ENCODE measurements around the gene UVRAG. TPM values are rescaled to one million over a fixed set of nuclear protein-coding genes. Genes with fewer than 3 reads are reported as not detected.

UVRAG gene
- total RNA-seq, 3 donors from 2014 or later: 43.3 to 73.0 (median 48.9) TPM

GRCh38 chr11:75781296-75781695 lies 33.7 kb upstream of the UVRAG start:
- DNase-seq (ENCODE audit: low spot score in 2 of 2): no peak
- TF ChIP-seq POLR2A (IDR thresholded peaks at IDR 0.05) (no peak), CTCF (IDR thresholded peaks at IDR 0.05) (no peak), POLR2AphosphoS5 (IDR thresholded peaks at IDR 0.05) (no peak)
- intact Hi-C loops (cut with DNase I; ENCODE audit: low total_unique reads): no loop called here

DNA sequence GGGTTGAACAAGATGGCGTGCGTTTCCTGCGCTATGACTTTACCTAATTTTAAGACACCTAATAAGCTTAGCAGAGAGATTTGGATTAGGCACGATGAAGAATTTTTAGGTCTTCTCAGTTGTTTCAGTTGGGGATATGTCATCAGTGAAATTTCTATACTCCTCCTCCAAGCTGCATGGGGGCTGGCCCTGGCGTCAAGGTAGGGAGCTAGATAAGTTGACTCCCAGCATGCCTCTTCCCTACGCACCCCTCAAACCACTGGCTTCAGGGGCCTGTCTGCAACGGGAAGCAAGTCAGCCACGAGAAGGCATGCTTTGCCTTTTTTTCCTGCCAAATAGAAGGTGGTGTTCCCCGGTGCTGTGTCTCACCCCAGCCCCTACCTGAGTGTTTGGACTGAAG lies 33.2 kb upstream of the UVRAG start:
- H3K4me3 ChIP-seq: no peak overlapping the region
- H3K4me1 ChIP-seq: no peaks in the 10 kb centered on the region
- no peak overlapping the region for H3K27ac ChIP-seq
- no peak for TF ChIP-seq POLR2A (IDR thresholded peaks at IDR 0.05)
- TF ChIP-seq CTCF (IDR thresholded peaks at IDR 0.05): no peak
- no peak for TF ChIP-seq POLR2AphosphoS5 (IDR thresholded peaks at IDR 0.05)
- no peaks in the 10 kb centered on the region for H3K9me3 ChIP-seq
- intact Hi-C loops (cut with DNase I; ENCODE audit: low total_unique reads): no loop called here
- DNase-seq (ENCODE audit: low spot score in 2 of 2): no peak
- no peaks in the 10 kb centered on the region for H3K36me3 ChIP-seq
- H3K27me3 ChIP-seq: no peaks in the 10 kb centered on the region

More at GRCh38 chr11:75781296-75781695, 33.7 kb upstream of the UVRAG start:
- Histone ChIP-seq H3K27me3 (no peaks in the 10 kb centered on the region), H3K4me1 (no peaks in the 10 kb centered on the region), H3K27ac (no peak overlapping the region), H3K4me3 (no peak overlapping the region), H3K9me3 (no peaks in the 10 kb centered on the region), H3K36me3 (no peaks in the 10 kb centered on the region)

DNA sequence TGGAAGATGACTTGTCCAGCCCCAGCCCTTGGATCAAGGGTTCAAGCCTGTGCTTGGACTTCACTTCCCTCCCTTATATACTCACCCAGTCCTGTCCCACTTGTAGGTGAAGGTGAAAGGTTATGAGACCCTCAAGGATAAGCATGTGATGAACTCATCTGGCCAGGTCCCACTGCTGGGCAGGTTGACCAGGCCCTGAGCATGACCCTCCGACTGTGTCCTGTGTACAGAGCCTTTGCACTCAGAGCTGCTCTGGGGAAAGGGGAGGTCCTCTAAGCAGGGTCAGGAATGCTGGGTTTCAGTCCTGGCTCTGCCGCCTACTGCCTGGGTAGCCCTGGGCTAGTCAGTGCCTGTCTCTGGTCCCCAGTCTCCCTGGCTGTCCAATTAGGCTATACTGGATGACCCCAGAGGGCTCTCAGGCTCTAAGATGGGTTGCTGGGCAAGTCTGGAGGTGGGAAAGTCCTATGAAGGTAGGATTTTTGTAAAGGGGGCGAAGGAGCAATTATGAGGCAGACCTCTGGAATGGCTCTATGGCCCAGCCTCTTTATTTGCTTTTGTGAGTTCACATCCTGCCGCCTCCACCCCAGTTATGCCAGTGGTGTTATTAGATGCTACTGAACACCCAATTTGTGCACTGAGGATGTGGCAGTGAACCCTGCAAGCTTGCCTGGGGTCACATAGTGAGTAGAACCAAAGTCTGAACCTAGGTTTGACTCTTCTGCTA lies 32.3 kb upstream of the UVRAG start:
- H3K9me3 ChIP-seq: no peaks in the 10 kb centered on the region
- DNase-seq (ENCODE audit: low spot score in 2 of 2): no peak
- no peak overlapping the region for H3K4me3 ChIP-seq
- TF ChIP-seq POLR2AphosphoS5 (IDR thresholded peaks at IDR 0.05) (no peak), POLR2A (IDR thresholded peaks at IDR 0.05) (no peak), CTCF (IDR thresholded peaks at IDR 0.05) (no peak)
- H3K4me1 ChIP-seq: no peaks in the 10 kb centered on the region
- H3K36me3 ChIP-seq: no peaks in the 10 kb centered on the region
- H3K27ac ChIP-seq: no peak overlapping the region
- intact Hi-C loops (cut with DNase I; ENCODE audit: low total_unique reads): no loop called here
- H3K27me3 ChIP-seq: no peaks in the 10 kb centered on the region

DNA sequence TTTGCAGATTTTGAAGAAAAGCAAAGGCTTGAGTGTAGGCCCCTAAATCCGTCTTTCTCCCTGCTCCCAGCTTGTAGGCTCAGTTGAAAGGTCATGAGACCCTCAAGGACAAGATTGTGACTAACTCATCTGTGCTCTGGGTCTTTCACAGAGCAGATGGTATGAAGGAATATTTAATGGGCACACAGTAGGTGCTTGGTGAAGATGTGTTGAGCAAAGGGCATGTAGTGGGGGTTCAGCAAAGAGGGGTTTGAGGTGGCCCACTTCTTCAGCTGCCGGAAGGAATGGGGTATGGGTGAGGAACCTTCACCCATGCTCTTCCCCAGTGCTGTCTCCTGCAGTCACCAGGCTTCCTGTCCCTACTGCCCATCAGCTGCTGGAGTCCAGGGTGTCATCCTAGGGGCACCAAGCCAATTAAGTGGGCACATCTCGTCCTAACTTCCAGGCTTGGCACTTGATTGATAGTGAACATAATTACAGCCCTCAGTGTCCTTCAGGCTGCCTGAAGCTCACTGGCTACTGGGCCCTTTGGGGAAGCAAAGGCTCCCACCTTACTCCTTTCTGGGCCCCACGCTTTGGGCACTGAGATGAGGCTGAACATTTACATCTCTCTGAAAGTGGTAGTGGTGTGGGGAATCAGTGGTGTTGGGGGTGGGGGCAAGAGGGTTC lies 31.5 kb upstream of the UVRAG start:
- Histone ChIP-seq H3K9me3 (no peaks in the 10 kb centered on the region), H3K27me3 (no peaks in the 10 kb centered on the region), H3K4me1 (no peaks in the 10 kb centered on the region), H3K27ac (no peak overlapping the region), H3K36me3 (no peaks in the 10 kb centered on the region), H3K4me3 (no peak overlapping the region)
- no peak for TF ChIP-seq POLR2A (IDR thresholded peaks at IDR 0.05)
- no peak for TF ChIP-seq CTCF (IDR thresholded peaks at IDR 0.05)
- DNase-seq (ENCODE audit: low spot score in 2 of 2): no peak
- intact Hi-C loops (cut with DNase I; ENCODE audit: low total_unique reads): no loop called here

GRCh38 chr11:75784085-75784478 lies 30.9 kb upstream of the UVRAG start:
- H3K4me3 ChIP-seq: no peak overlapping the region
- DNase-seq (ENCODE audit: low spot score in 2 of 2): no peak
- H3K27me3 ChIP-seq: no peaks in the 10 kb centered on the region
- no peaks in the 10 kb centered on the region for H3K4me1 ChIP-seq
- no peak overlapping the region for H3K27ac ChIP-seq
- no peak for TF ChIP-seq POLR2A (IDR thresholded peaks at IDR 0.05)
- TF ChIP-seq POLR2AphosphoS5 (IDR thresholded peaks at IDR 0.05): no peak
- TF ChIP-seq CTCF (IDR thresholded peaks at IDR 0.05): no peak
- no peaks in the 10 kb centered on the region for H3K9me3 ChIP-seq
- intact Hi-C loops (cut with DNase I; ENCODE audit: low total_unique reads): no loop called here
- no peaks in the 10 kb centered on the region for H3K36me3 ChIP-seq
